ENCODE results near the gene ATP13A2. TPM values are rescaled to one million over a fixed set of nuclear protein-coding genes. Genes with fewer than 3 reads are reported as not detected.

The ATP13A2 gene
- polyA plus RNA-seq, 1 of the 3 experiments (the other 2 are of a cell fraction), result 29.3 TPM

DNA sequence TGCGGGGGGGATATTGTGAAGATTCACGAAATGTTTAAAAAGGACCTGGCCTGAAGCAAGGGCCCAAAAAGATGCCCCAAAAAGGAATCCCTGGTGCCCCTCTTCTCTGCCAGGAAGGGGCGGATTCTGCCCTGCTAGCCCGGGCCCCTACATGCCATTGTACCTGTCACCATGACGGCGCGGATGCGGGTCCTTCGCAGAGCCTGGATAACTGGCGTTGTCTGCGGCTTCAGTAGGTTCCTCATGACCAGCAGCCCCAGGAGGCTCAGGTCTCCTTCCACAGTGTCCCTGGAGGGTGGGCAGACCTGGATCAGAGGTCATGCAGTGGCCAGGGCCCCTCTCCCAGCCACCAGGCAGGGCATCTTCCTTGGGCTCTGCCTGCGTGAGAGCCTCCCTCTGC is 20.2 kb downstream of the ATP13A2 start:
- peaks cover 3 to 8% of the 10 kb centered on the region in 2 experiments for H3K36me3 ChIP-seq (replicated peaks in 1 of 2; ENCODE audit: control insufficient read depth in 1 of 2, insufficient read depth in 2 of 2, low read length in 1 of 2)
- CTCF ChIA-PET, result interaction anchor here (0.6 kb wide), 1 partner anchor 54 kb away, joined by 3 read pairs; no protein-coding TSS in a partner anchor
- POLR2A ChIA-PET, result no interaction called here
- no peaks in the 10 kb centered on the region for H3K9me2 ChIP-seq
- TF ChIP-seq CHD2 (IDR thresholded peaks at IDR 0.05; ENCODE audit: low read length, partially characterized antibody) (no peak), RXRA (IDR thresholded peaks at IDR 0.05; ENCODE audit: borderline replicate concordance, low read depth) (no peak), JUND (IDR thresholded peaks at IDR 0.05) (no peak), RCOR1 (IDR thresholded peaks at IDR 0.05; ENCODE audit: low read length) (no peak), NFIC (IDR thresholded peaks at IDR 0.05; ENCODE audit: borderline replicate concordance) (no peak)
- H3K4me3 ChIP-seq (ENCODE audit: low read depth in 2 of 2, low read length in 1 of 2), result no peak overlapping the region
- 93% methylated on average over 4 of the region's 12 CpGs for WGBS (ENCODE audit: low lambda C conversion rate)
- no peak for DNase-seq
- H3K27me3 ChIP-seq (ENCODE audit: insufficient read depth), result no peaks in the 10 kb centered on the region
- H2AFZ ChIP-seq (ENCODE audit: low read depth), result no peak overlapping the region
- H3K4me1 ChIP-seq (ENCODE audit: control insufficient read depth in 1 of 2, insufficient read depth in 2 of 2, low read depth in 1 of 2, low read length in 1 of 2), result no peaks in the 10 kb centered on the region
- no peak overlapping the region for H3K4me2 ChIP-seq
- no peak overlapping the region for H3K27ac ChIP-seq (ENCODE audit: low read depth in 2 of 2, low read length in 1 of 2)
- no peaks in the 10 kb centered on the region for H4K20me1 ChIP-seq (ENCODE audit: insufficient read depth)
- H3K9me3 ChIP-seq, result no peaks in the 10 kb centered on the region
- H3K9ac ChIP-seq, result no peak overlapping the region
- H3K79me2 ChIP-seq (ENCODE audit: insufficient read depth), result no peaks in the 10 kb centered on the region
- H3F3A ChIP-seq (replicated peaks; ENCODE audit: insufficient read depth), result no peaks in the 10 kb centered on the region

DNA sequence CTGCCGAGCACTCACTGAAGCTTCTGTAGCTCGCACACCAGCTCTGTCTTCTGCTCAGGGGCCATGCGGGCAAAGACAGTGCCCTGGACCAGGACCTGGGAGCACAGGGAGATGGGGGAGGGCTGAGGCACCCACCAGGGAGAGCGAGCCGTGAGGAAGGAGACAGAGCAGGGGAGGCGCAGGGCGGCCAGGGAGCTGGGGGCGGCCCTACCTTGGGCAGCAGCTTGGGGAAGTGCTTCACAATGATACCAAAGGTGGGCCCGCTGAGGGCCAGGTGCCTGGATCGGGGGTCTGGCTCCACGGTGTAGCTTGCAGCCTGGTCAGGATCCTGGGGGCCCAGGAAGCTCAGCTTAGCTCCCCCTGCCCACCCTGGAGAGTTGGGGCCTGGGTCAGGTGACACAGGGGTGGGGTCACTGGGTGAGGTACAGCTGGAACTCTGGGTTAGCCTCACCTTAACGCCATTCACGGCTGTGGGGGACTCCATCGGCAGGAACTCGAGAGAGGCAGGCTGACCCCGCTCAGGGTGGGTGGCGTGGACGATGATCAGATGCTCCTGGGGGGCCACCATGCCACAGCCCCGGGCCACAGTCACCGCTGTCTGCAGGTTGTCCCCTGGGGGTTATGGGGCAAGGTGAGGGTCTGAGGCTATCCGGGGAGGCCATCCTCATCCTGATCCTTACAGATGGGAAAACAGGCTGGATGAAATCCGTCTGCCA is 21.9 kb downstream of the ATP13A2 start:
- H3K27me3 ChIP-seq (ENCODE audit: insufficient read depth), result no peaks in the 10 kb centered on the region
- ChIA-PET POLR2A (interaction anchor here (1.2 kb wide), 1 partner anchor 14 kb away, joined by 3 read pairs; no protein-coding TSS in a partner anchor), CTCF (interaction anchor here (0.9 to 1.9 kb wide), 4 partner anchors 23 to 135 kb away, joined by 3 to 6 read pairs (median 4); no protein-coding TSS in a partner anchor)
- peaks cover 3 to 4% of the 10 kb centered on the region in 2 experiments; a peak in 2 of 4 replicates for H3K4me1 ChIP-seq (ENCODE audit: control insufficient read depth in 1 of 2, insufficient read depth in 2 of 2, low read depth in 1 of 2, low read length in 1 of 2)
- peaks cover 3% of the 10 kb centered on the region for H3F3A ChIP-seq (replicated peaks; ENCODE audit: insufficient read depth)
- peaks cover 3 to 8% of the 10 kb centered on the region in 2 experiments for H3K36me3 ChIP-seq (replicated peaks in 1 of 2; ENCODE audit: control insufficient read depth in 1 of 2, insufficient read depth in 2 of 2, low read length in 1 of 2)
- no peak for DNase-seq
- H3K79me2 ChIP-seq (ENCODE audit: insufficient read depth), result no peaks in the 10 kb centered on the region
- no peak overlapping the region for H3K4me3 ChIP-seq (ENCODE audit: low read depth in 2 of 2, low read length in 1 of 2)
- 95% methylated on average over 14 of the region's 22 CpGs for WGBS (ENCODE audit: low lambda C conversion rate)
- no peaks in the 10 kb centered on the region for H3K9me2 ChIP-seq
- no peak overlapping the region for H2AFZ ChIP-seq (ENCODE audit: low read depth)
- TF ChIP-seq, protein P1, sequence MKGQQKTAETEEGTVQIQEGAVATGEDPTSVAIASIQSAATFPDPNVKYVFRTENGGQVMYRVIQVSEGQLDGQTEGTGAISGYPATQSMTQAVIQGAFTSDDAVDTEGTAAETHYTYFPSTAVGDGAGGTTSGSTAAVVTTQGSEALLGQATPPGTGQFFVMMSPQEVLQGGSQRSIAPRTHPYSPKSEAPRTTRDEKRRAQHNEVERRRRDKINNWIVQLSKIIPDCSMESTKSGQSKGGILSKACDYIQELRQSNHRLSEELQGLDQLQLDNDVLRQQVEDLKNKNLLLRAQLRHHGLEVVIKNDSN (IDR thresholded peaks at IDR 0.05; ENCODE audit: borderline replicate concordance, low read depth), result no peak
- no peak for TF ChIP-seq RCOR1 (IDR thresholded peaks at IDR 0.05; ENCODE audit: low read length)
- TF ChIP-seq FOXM1 (IDR thresholded peaks at IDR 0.05; ENCODE audit: low read depth), result no peak
- TF ChIP-seq, protein P2, sequence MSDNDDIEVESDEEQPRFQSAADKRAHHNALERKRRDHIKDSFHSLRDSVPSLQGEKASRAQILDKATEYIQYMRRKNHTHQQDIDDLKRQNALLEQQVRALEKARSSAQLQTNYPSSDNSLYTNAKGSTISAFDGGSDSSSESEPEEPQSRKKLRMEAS (IDR thresholded peaks at IDR 0.05; ENCODE audit: low read depth), result no peak
- no peak for TF ChIP-seq NRF1 (IDR thresholded peaks at IDR 0.05; ENCODE audit: low read depth, low read length)
- no peak for TF ChIP-seq CHD2 (IDR thresholded peaks at IDR 0.05; ENCODE audit: low read length, partially characterized antibody)
- no peak for TF ChIP-seq RFX5 (IDR thresholded peaks at IDR 0.05; ENCODE audit: low read length)
- no peaks in the 10 kb centered on the region for H4K20me1 ChIP-seq (ENCODE audit: insufficient read depth)
- no peak overlapping the region for H3K27ac ChIP-seq (ENCODE audit: low read depth in 2 of 2, low read length in 1 of 2)
- no peak overlapping the region for H3K4me2 ChIP-seq
- no peak overlapping the region for H3K9ac ChIP-seq
- no peaks in the 10 kb centered on the region for H3K9me3 ChIP-seq
